SK-N-SH (cell line): ENCODE measurements around the gene SPTAN1. TPM values are rescaled to one million over a fixed set of nuclear protein-coding genes. Genes with fewer than 3 reads are reported as not detected.

Source experiments
- CTCF ChIA-PET: fragments of 300-600, 350-600 bp; formaldehyde crosslinking; extraction: SDS; loops from one replicate; lab custom pipeline; 2021; lab: Yijun Ruan, JAX
- POLR2A ChIA-PET: fragments of 350-600 bp; sonication (Branson Sonifier 250); formaldehyde crosslinking; extraction: SDS; loops from one replicate; lab custom pipeline; 2020; ENCODE audit warnings: antibody characterized with exemption, inconsistent platforms; lab: Yijun Ruan, JAX
- DNase-seq: peaks from one replicate; pipeline ENCODE4 v3.0.0; 2012
- H2AFZ ChIP-seq: fragments of 200-600 bp; sonication (generic); 2 replicates; pipeline ENCODE4 v1.8.1; 2016; ENCODE audit warnings: antibody characterized with exemption, mild to moderate bottlenecking, low read depth
- H3F3A ChIP-seq: fragments of 200-600 bp; sonication (generic); replicated peaks from 2 replicates; pipeline ENCODE3; 2016; ENCODE audit warnings: antibody characterized with exemption, mild to moderate bottlenecking; ENCODE audit not compliant: insufficient read depth
- H3K27ac ChIP-seq, 2 experiments: fragments of 200-500 bp in 1 of 2; fragments of 200-600 bp in 1 of 2; sonication (Bioruptor generic) in 1 of 2; sonication (generic), shearing (Covaris generic) in 1 of 2; 2 replicates each; pipeline versions ENCODE4 v1.5.1 to v1.6.1; 2014 to 2016; ENCODE audit warnings: low read depth in 2 of 2, inconsistent platforms in 1 of 2, low read length in 1 of 2, mild to moderate bottlenecking in 1 of 2, mixed read lengths in 1 of 2
- H3K27me3 ChIP-seq: fragments of 200-600 bp; sonication (generic), shearing (Covaris generic); 2 replicates; pipeline ENCODE4 v1.6.1; 2016; ENCODE audit warnings: mixed run types; ENCODE audit not compliant: insufficient read depth
- H3K36me3 ChIP-seq, 2 experiments: fragments of 200-500 bp in 1 of 2; fragments of 200-600 bp in 1 of 2; sonication (Bioruptor generic) in 1 of 2; sonication (generic) in 1 of 2; replicated peaks in 1 of 2; 2 replicates each; pipeline versions ENCODE3 to v1.5.1; 2014 to 2016; ENCODE audit warnings: low read length in 1 of 2, mild to moderate bottlenecking in 1 of 2; ENCODE audit not compliant: insufficient read depth in 2 of 2, control insufficient read depth in 1 of 2
- H3K4me1 ChIP-seq, 2 experiments: fragments of 200-500 bp in 1 of 2; fragments of 200-600 bp in 1 of 2; sonication (Bioruptor generic) in 1 of 2; sonication (generic), shearing (Covaris generic) in 1 of 2; 2 replicates each; pipeline versions ENCODE4 v1.5.1 to v1.6.1; 2014 to 2016; ENCODE audit warnings: low read depth in 1 of 2, low read length in 1 of 2, mixed run types in 1 of 2; ENCODE audit not compliant: insufficient read depth in 2 of 2, control insufficient read depth in 1 of 2
- H3K4me2 ChIP-seq: fragments of 200-600 bp; sonication (generic), shearing (Covaris generic); 2 replicates; pipeline ENCODE4 v1.6.1; 2017; ENCODE audit warnings: mixed run types
- H3K4me3 ChIP-seq, 2 experiments: fragments of 200-500 bp in 1 of 2; fragments of 200-600 bp in 1 of 2; sonication (Bioruptor generic) in 1 of 2; sonication (generic), shearing (Covaris generic) in 1 of 2; 2 replicates each; pipeline versions ENCODE4 v1.5.1 to v1.8.1; 2014 to 2016; ENCODE audit warnings: low read depth in 2 of 2, inconsistent platforms in 1 of 2, low read length in 1 of 2, mild to moderate bottlenecking in 1 of 2, mixed read lengths in 1 of 2, moderate library complexity in 1 of 2
- H3K79me2 ChIP-seq: fragments of 200-600 bp; sonication (generic); 2 replicates; pipeline ENCODE4 v1.8.1; 2017; ENCODE audit warnings: mild to moderate bottlenecking; ENCODE audit not compliant: insufficient read depth
- H3K9ac ChIP-seq: fragments of 200-600 bp; sonication (generic); 2 replicates; pipeline ENCODE4 v1.6.1; 2017; ENCODE audit warnings: mixed run types
- H3K9me2 ChIP-seq: fragments of 200-600 bp; sonication (generic); 2 replicates; pipeline ENCODE4 v1.6.1; 2017; ENCODE audit warnings: mixed run types
- H3K9me3 ChIP-seq: fragments of 200-600 bp; sonication (generic); 2 replicates; pipeline ENCODE4 v1.6.1; 2017; ENCODE audit warnings: mixed run types, mild to moderate bottlenecking, moderate library complexity
- H4K20me1 ChIP-seq: fragments of 200-600 bp; sonication (generic); 2 replicates; pipeline ENCODE4 v1.6.1; 2017; ENCODE audit warnings: mild to moderate bottlenecking, mixed run types; ENCODE audit not compliant: insufficient read depth
- CHD2 ChIP-seq: fragments of 150-350 bp; IDR thresholded peaks from 2 replicates; pipeline ENCODE4 v1.6.1; 2018; ENCODE audit warnings: low read length; ENCODE audit not compliant: partially characterized antibody
- EP300 ChIP-seq, 2 experiments: IDR thresholded peaks; 2 replicates each; pipeline versions ENCODE4 v1.4.0 to v1.6.1; 2012; ENCODE audit warnings: borderline replicate concordance in 1 of 2, low read depth in 1 of 2, low read length in 1 of 2
- EZH2phosphoT487 ChIP-seq: fragments of 200-600 bp; sonication (generic); IDR thresholded peaks from 2 replicates; pipeline ENCODE4 v1.6.1; 2017; ENCODE audit warnings: low read depth, mixed run types, mild to moderate bottlenecking, antibody characterized with exemption, moderate library complexity, borderline replicate concordance
- FOSL2 ChIP-seq: IDR thresholded peaks from 2 replicates; pipeline ENCODE4 v1.4.0; 2012; ENCODE audit warnings: low read depth, mild to moderate bottlenecking, moderate library complexity, borderline replicate concordance
- MEF2A ChIP-seq: IDR thresholded peaks from 2 replicates; pipeline ENCODE4 v1.4.0; 2012; ENCODE audit warnings: low read depth, borderline replicate concordance
- NFIC ChIP-seq: IDR thresholded peaks from 2 replicates; pipeline ENCODE4 v1.4.0; 2012; ENCODE audit warnings: borderline replicate concordance
- PBX3 ChIP-seq: IDR thresholded peaks from 2 replicates; pipeline ENCODE4; 2012
- RAD21 ChIP-seq: IDR thresholded peaks from 2 replicates; pipeline ENCODE4 v1.6.1; 2012; ENCODE audit warnings: mild to moderate bottlenecking, low read length
- RCOR1 ChIP-seq: fragments of 150-350 bp; IDR thresholded peaks from 2 replicates; pipeline ENCODE4 v1.6.1; 2017; ENCODE audit warnings: antibody characterized with exemption, low read length
- RFX5 ChIP-seq: IDR thresholded peaks from 2 replicates; pipeline ENCODE4 v1.6.1; 2012; ENCODE audit warnings: mild to moderate bottlenecking, improper control_type of control experiment, low read length
- RXRA ChIP-seq: IDR thresholded peaks from 2 replicates; pipeline ENCODE4 v1.4.0; 2012; ENCODE audit warnings: low read depth, mild to moderate bottlenecking, borderline replicate concordance
- TCF12 ChIP-seq: IDR thresholded peaks from 2 replicates; pipeline ENCODE4 v1.4.0; 2012
- ZBTB33 ChIP-seq: IDR thresholded peaks from 2 replicates; pipeline ENCODE4 v1.4.0; 2012; ENCODE audit warnings: low read depth, borderline replicate concordance
- WGBS: methylation state at CpG from one replicate; pipeline ENCODE4 v1.1.6; 2017; ENCODE audit warnings: low lambda C conversion rate; 5-methylcytosine and 5-hydroxymethylcytosine counted together
- polyA plus RNA-seq, 3 experiments: library from polyadenylated mRNA; depleted of rRNA; stranded (reverse); fragments of >200 nt; gene quantifications; 2 replicates each; pipeline ENCODE4 v1.2.3, GENCODE V29; 2012
- TF ChIP-seq, protein P1 (sequence below): fragments of 200-600 bp; sonication (generic); IDR thresholded peaks from 2 replicates; pipeline ENCODE4 v1.6.1; 2017; ENCODE audit warnings: antibody characterized with exemption, mild to moderate bottlenecking, moderate library complexity
- TF ChIP-seq, protein P2 (sequence below): IDR thresholded peaks from 2 replicates; pipeline ENCODE4 v1.6.1; 2012; ENCODE audit warnings: mild to moderate bottlenecking, low read depth, low read length, moderate library complexity
- TF ChIP-seq, protein P3 (sequence below): fragments of 150-350 bp; IDR thresholded peaks from 2 replicates; pipeline ENCODE4 v1.6.1; 2017; ENCODE audit warnings: antibody characterized with exemption, low read length, low read depth, borderline replicate concordance
- TF ChIP-seq, protein P4 (sequence below): IDR thresholded peaks from 2 replicates; pipeline ENCODE4 v1.4.0; 2012; ENCODE audit warnings: low read depth, borderline replicate concordance
- TF ChIP-seq, protein P5 (sequence below): IDR thresholded peaks from 2 replicates; pipeline ENCODE4 v1.4.0; 2012; ENCODE audit warnings: low read depth

The SPTAN1 gene
- polyA plus RNA-seq, 1 of the 3 experiments (the other 2 are of a cell fraction), result 177 TPM

DNA sequence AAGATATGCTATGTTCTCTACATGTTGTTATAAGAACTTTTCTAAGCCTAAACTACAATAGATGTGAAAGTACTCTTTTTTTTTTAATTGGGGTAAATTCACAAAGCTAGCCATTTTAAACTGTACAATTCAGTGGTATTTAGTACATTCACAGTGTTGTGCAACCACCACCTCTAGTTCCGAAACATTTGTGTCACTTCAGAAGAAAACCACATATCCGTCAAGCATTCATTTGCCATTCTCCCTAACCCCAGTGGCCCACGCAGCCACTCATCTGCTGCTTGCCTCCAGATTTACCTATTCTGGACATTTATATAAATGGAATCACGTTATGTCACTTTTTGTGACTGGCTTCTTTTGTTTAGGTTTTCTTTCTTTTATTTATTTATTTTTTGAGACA lies 43.1 kb downstream of the SPTAN1 start:
- Histone ChIP-seq H3K4me1 (no peaks in the 10 kb centered on the region), H3K4me2 (no peak overlapping the region), H3K27me3 (no peaks in the 10 kb centered on the region), H2AFZ (no peak overlapping the region), H3K9me2 (no peaks in the 10 kb centered on the region), H3K4me3 (no peak overlapping the region), H3F3A (peaks cover 14% of the 10 kb centered on the region), H3K27ac (no peak overlapping the region), H3K79me2 (0 out of 2 replicates have a peak, but pooled peaks cover 6% of the 10 kb centered on the region), H3K9me3 (no peaks in the 10 kb centered on the region), H3K9ac (no peak overlapping the region), H4K20me1 (no peaks in the 10 kb centered on the region), H3K36me3 (peaks cover 70 to 85% of the 10 kb centered on the region in 2 experiments)
- DNase-seq, result no peak
- CTCF ChIA-PET, result interaction anchor here (1.0 kb wide), 1 partner anchor 29 kb away, joined by 3 read pairs; no protein-coding TSS in a partner anchor
- TF ChIP-seq CHD2, result no peak
- TF ChIP-seq, protein P1, sequence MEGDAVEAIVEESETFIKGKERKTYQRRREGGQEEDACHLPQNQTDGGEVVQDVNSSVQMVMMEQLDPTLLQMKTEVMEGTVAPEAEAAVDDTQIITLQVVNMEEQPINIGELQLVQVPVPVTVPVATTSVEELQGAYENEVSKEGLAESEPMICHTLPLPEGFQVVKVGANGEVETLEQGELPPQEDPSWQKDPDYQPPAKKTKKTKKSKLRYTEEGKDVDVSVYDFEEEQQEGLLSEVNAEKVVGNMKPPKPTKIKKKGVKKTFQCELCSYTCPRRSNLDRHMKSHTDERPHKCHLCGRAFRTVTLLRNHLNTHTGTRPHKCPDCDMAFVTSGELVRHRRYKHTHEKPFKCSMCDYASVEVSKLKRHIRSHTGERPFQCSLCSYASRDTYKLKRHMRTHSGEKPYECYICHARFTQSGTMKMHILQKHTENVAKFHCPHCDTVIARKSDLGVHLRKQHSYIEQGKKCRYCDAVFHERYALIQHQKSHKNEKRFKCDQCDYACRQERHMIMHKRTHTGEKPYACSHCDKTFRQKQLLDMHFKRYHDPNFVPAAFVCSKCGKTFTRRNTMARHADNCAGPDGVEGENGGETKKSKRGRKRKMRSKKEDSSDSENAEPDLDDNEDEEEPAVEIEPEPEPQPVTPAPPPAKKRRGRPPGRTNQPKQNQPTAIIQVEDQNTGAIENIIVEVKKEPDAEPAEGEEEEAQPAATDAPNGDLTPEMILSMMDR, result no peak
- TF ChIP-seq, protein P2, sequence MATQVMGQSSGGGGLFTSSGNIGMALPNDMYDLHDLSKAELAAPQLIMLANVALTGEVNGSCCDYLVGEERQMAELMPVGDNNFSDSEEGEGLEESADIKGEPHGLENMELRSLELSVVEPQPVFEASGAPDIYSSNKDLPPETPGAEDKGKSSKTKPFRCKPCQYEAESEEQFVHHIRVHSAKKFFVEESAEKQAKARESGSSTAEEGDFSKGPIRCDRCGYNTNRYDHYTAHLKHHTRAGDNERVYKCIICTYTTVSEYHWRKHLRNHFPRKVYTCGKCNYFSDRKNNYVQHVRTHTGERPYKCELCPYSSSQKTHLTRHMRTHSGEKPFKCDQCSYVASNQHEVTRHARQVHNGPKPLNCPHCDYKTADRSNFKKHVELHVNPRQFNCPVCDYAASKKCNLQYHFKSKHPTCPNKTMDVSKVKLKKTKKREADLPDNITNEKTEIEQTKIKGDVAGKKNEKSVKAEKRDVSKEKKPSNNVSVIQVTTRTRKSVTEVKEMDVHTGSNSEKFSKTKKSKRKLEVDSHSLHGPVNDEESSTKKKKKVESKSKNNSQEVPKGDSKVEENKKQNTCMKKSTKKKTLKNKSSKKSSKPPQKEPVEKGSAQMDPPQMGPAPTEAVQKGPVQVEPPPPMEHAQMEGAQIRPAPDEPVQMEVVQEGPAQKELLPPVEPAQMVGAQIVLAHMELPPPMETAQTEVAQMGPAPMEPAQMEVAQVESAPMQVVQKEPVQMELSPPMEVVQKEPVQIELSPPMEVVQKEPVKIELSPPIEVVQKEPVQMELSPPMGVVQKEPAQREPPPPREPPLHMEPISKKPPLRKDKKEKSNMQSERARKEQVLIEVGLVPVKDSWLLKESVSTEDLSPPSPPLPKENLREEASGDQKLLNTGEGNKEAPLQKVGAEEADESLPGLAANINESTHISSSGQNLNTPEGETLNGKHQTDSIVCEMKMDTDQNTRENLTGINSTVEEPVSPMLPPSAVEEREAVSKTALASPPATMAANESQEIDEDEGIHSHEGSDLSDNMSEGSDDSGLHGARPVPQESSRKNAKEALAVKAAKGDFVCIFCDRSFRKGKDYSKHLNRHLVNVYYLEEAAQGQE, result no peak
- TF ChIP-seq EP300 (IDR thresholded peaks at IDR 0.05; ENCODE audit: borderline replicate concordance in 1 of 2, low read depth in 1 of 2, low read length in 1 of 2), result no peak
- TF ChIP-seq EZH2phosphoT487, result no peak
- no peak for TF ChIP-seq ZBTB33
- no peak for TF ChIP-seq TCF12
- TF ChIP-seq, protein P3, sequence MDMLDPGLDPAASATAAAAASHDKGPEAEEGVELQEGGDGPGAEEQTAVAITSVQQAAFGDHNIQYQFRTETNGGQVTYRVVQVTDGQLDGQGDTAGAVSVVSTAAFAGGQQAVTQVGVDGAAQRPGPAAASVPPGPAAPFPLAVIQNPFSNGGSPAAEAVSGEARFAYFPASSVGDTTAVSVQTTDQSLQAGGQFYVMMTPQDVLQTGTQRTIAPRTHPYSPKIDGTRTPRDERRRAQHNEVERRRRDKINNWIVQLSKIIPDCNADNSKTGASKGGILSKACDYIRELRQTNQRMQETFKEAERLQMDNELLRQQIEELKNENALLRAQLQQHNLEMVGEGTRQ, result no peak
- no peak for TF ChIP-seq PBX3
- TF ChIP-seq RAD21, result no peak
- no peak for TF ChIP-seq RXRA
- TF ChIP-seq RCOR1, result no peak
- TF ChIP-seq FOSL2, result no peak
- TF ChIP-seq, protein P4, sequence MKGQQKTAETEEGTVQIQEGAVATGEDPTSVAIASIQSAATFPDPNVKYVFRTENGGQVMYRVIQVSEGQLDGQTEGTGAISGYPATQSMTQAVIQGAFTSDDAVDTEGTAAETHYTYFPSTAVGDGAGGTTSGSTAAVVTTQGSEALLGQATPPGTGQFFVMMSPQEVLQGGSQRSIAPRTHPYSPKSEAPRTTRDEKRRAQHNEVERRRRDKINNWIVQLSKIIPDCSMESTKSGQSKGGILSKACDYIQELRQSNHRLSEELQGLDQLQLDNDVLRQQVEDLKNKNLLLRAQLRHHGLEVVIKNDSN, result no peak
- no peak for TF ChIP-seq MEF2A
- TF ChIP-seq, protein P5, sequence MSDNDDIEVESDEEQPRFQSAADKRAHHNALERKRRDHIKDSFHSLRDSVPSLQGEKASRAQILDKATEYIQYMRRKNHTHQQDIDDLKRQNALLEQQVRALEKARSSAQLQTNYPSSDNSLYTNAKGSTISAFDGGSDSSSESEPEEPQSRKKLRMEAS, result no peak
- no peak for TF ChIP-seq NFIC
- TF ChIP-seq RFX5, result no peak
- POLR2A ChIA-PET, result no interaction called here
- 94% methylated on average over 4 of the region's 4 CpGs for WGBS
